Motor neuron (in vitro differentiated cells): ENCODE measurements around the gene CANX. TPM values are rescaled to one million over a fixed set of nuclear protein-coding genes. Genes with fewer than 3 reads are reported as not detected.
"Not testable (repeated sequence)": the region's sequence is repeated elsewhere in the genome, so short reads cannot be mapped to it uniquely, and the experiment has no call there.

Source experiments
- ATAC-seq, 8 experiments: fragments of 200-7000 bp; cut with Tn5 transposase; replicated peaks in 6 of 8; 2 replicates each; pipeline ENCODE4 v1.8.0; 2021; ENCODE audit warnings: mild to moderate bottlenecking in 8 of 8, moderate library complexity in 8 of 8
- H3K27ac ChIP-seq, 2 donors: fragments of 250-450 bp; sonication (Bioruptor Pico); 2 replicates each; pipeline ENCODE4 v1.9.0; 2021; ENCODE audit warnings: antibody characterized with exemption in 2 of 2, mild to moderate bottlenecking in 2 of 2, moderate library complexity in 1 of 2
- H3K4me1 ChIP-seq, 2 donors: fragments of 250-450 bp; sonication (Bioruptor Pico); replicated peaks in 1 of 2; 2 replicates each; pipeline ENCODE4 v1.6.1; 2021; ENCODE audit warnings: antibody characterized with exemption in 2 of 2, mild to moderate bottlenecking in 2 of 2, moderate library complexity in 1 of 2
- H3K4me3 ChIP-seq, 5 donors: fragments of 250-450 bp; sonication (Bioruptor Pico); 2 replicates each; pipeline ENCODE4 v1.9.0; 2021; ENCODE audit warnings: antibody characterized with exemption in 5 of 5, mild to moderate bottlenecking in 5 of 5, moderate library complexity in 4 of 5
- WGBS, 10 experiments: fragments of 450-650 bp; shearing (Covaris generic); methylation state at CpG; one replicate each; pipeline ENCODE4 v1.0.0; 2022; 5-methylcytosine and 5-hydroxymethylcytosine counted together
- in situ Hi-C, 9 experiments: fragments of 400-800 bp; cut with MboI; loops; one replicate each; pipeline ENCODE4 v1.15.0; 2021; ENCODE audit warnings: low sequenced_read_pairs in 9 of 9, low pct_unique_long_range_greater_than_20kb in 2 of 9; ENCODE audit not compliant: unreplicated experiment in 9 of 9
- total RNA-seq, 8 experiments: library from RNA; unstranded; fragments of 300-600 nt; gene quantifications; 2 replicates each; pipeline versions ENCODE4 v1.2.3 to v1.2.4, GENCODE V29; 2022

CANX gene
- total RNA-seq, 8 experiments from 2014 or later = 343 to 799 (median 537) TPM

- peaks cover 18% of the 10 kb centered on the region in 2 donors for H3K4me1 ChIP-seq
- in situ Hi-C loops = no loop called here
- WGBS, 10 experiments = 57 to 100% (median 85%) methylated on average over 1 to 3 of the region's 5 CpGs; no CpG with 5 or more reads in 4 of the 10 experiments
- no peak within 1 kb of the TSS for H3K4me3 ChIP-seq
- no peak for ATAC-seq
- H3K27ac ChIP-seq = no peak within 1 kb of the TSS
Observed at GRCh38 chr5:179680780-179681401, 17.9 kb upstream of the CANX start, which contains the start of gene CBY3. Gene CBY3, minus strand, starts transcription at chr5:179681034. Its CDS starts 116 bp downstream, at chr5:179680918.

DNA sequence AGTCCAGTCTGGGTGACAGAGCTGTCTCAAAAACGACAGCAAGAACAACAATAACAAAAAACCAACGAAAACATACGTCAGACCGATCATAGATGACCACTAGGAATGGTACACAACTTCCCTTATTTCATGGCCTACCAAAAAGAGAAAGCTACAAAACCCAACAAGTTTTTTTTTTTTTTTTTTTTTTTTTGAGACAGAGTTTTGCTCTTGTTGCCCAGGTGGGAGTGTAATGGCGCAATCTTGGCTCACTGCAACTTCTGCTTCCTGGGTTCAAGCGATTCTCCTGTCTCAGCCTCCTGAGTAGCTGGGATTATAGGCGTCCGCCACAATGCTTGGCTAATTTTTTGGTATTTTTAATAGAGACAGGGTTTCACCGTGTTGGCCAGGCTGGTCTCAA is 9.6 kb upstream of the CANX start:
- ATAC-seq = not testable (repeated sequence)
- 73 to 100% (median 83%) methylated on average over 3 to 9 of the region's 9 CpGs; no CpG with 5 or more reads in 3 of the 10 experiments for WGBS, 10 experiments

DNA sequence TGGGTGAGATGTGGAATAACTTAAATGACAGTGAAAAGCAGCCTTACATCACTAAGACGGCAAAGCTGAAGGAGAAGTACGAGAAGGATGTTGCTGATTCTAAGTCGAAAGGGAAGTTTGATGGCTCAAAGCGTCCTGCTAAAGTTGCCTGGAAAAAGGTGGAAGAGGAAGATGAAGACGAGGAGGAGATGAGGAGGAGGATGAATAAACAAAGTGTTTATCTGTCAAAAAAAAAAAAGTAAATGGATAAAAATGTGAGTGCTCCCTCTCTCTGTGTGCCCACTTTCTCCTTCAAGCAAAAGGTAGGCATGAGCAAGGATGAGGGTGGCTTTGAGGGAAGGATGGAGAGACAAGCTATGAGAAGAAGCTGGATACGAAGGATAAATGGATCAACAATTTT is 4.2 kb upstream of the CANX start:
- 67 to 100% (median 91%) methylated on average over 1 to 6 of the region's 6 CpGs for WGBS, 10 experiments
- no peak overlapping the region for H3K27ac ChIP-seq
- no peak overlapping the region for H3K4me3 ChIP-seq
- ATAC-seq = no peak
- H3K4me1 ChIP-seq = peaks cover 9 to 11% of the 10 kb centered on the region in 2 donors
- in situ Hi-C loops = no loop called here

More for the DNA sequence above, 9.6 kb upstream of the CANX start:
- H3K27ac ChIP-seq, in situ Hi-C loops, H3K4me1 ChIP-seq, H3K4me3 ChIP-seq: not testable (repeated sequence)

DNA sequence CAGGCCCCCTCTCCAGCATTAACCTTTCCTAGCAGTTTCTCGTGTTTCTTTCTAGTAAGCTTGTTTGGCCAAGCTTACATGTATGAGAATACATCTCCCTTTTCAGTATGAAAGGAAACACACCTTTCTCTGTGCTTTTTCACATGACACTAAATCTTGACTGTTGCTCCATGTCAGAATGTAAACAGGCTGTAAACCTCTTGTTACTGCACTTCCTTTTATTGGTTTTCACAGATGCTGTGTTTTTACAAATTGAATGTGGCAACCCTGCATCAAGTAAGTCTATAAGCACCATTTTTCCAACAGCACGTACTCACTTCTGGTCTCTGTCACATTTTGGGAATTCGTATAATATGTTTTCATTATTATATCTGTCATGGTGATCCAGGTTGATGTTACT is 2.2 kb upstream of the CANX start:
- no peak for ATAC-seq
- Histone ChIP-seq H3K4me1 (peaks cover 16 to 17% of the 10 kb centered on the region in 2 donors), H3K27ac (no peak overlapping the region), H3K4me3 (no peak overlapping the region)
- in situ Hi-C loops = no loop called here
- WGBS, 10 experiments = 88 to 100% (median 92%) methylated on average over 1 to 3 of the region's 3 CpGs; no CpG with 5 or more reads in 1 of the 10 experiments

- Histone ChIP-seq H3K27ac (peak overlapping the region in 1 of 2 donors; percentile 97), H3K4me3 (no peak overlapping the region), H3K4me1 (peaks cover 16 to 17% of the 10 kb centered on the region in 2 donors)
- in situ Hi-C loops = no loop called here
- no peak for ATAC-seq
- 75 to 100% (median 100%) methylated on average over 1 to 2 of the region's 2 CpGs for WGBS, 10 experiments
Observed at GRCh38 chr5:179697108-179697507, 1.7 kb upstream of the CANX start.

DNA sequence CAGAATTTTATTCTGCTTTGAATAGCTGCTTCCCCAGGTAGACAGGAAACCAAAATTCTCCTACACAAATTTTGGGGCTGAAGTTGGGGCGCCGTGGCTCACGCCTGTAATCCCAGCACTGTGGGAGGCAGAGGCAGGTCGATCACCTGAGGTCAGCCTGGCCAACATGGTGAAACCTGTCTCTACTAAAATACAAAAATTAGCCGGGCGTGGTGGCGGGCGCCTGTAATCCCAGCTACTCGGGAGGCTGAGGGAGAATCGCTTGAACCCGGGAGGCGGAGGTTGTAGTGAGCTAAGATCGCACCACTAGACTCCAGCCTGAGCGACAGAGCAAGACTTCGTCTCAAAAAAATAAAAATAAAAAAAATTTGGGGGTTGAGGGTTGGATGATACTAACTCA is 1.2 kb upstream of the CANX start:
- ATAC-seq, in situ Hi-C loops: not testable (repeated sequence)
- peak overlapping the region; percentile 86 to 97 for H3K27ac ChIP-seq
- peaks cover 16 to 17% of the 10 kb centered on the region in 2 donors for H3K4me1 ChIP-seq
- peak overlapping the region; percentile 50 to 94 (median 84) for H3K4me3 ChIP-seq
- 89 to 100% (median 100%) methylated on average over 1 to 8 of the region's 15 CpGs; no CpG with 5 or more reads in 3 of the 10 experiments for WGBS, 10 experiments

GRCh38 chr5:179697993-179698934 is 503 bp upstream of the CANX start:
- 0 to 80% (median 21%) methylated on average over 1 to 14 of the region's 72 CpGs; no CpG with 5 or more reads in 1 of the 10 experiments for WGBS, 10 experiments
- peaks cover 16 to 17% of the 10 kb centered on the region in 2 donors for H3K4me1 ChIP-seq
- in situ Hi-C loops = no loop called here
- peak overlapping the region; percentile 94 to 97 for H3K27ac ChIP-seq
- H3K4me3 ChIP-seq = peak overlapping the region; percentile 79 to 94 (median 84)
- ATAC-seq = peak; percentile 85 to 95 (median 94)

DNA sequence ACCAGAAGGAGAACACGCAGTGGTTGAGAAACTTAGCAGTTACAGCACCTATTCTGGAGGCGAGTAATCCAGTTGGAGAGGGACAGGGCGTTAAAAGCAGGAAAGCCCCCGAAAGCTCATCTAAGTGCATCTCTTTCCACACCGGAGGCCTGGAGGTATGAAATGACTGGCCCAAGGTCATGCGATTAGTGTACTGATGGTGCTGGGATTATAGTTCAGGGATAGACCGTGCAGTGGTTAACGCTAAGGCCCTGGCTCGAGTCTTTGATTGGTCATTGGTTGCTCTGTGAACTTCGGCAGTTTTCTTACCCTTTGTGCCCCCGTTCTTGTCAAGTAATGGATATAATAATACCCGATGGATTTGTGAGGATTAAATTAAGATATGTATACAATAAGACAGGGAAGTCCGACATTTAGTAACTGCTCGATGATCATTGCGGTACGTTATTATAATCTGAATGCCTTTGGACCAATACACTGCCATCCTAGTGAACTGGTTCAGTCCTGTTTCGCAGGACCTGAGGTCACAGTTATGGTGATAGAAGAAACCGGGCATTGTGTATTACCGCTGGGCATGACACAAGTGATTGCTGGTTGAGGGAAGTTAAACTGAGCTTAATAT is 960 bp downstream of the CANX start:
- WGBS, 10 experiments = 0 to 15% (median 2%) methylated on average over 1 to 16 of the region's 19 CpGs

DNA sequence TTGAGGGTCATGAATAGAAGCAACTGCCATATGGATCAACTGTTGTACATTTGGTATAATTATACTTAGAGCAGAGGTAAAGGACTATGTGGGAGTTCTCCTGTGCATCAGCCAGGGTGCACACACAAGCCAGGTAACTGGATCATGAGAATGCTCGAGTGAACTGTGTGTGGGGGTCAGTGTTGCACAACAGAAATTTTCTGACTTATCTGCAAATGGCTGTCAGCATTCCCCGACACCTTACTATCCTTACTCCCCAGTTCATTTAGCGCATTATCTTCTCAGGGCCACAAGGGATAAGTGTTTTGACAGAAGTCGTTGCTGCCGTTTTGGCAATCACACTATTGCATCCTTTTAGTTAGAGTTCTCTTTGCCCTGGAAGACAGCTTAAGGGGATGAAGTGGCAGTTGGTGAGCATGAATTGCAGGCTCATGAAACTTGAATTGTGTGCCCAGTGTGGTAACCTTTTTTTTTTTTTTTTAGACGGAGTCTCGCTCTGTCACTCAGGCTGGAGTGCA is 1.7 kb downstream of the CANX start:
- H3K4me3 ChIP-seq = peak overlapping the region; percentile 79 to 94 (median 84)
- H3K27ac ChIP-seq = peak overlapping the region in 1 of 2 donors; percentile 94
- ATAC-seq = no peak
- in situ Hi-C loops = no loop called here
- WGBS, 10 experiments = 50 to 100% (median 65%) methylated on average over 2 to 7 of the region's 7 CpGs; no CpG with 5 or more reads in 1 of the 10 experiments
- H3K4me1 ChIP-seq = peaks cover 19 to 24% of the 10 kb centered on the region in 2 donors

More for the DNA sequence above, 960 bp downstream of the CANX start:
- in situ Hi-C loops = no loop called here
- Histone ChIP-seq H3K4me1 (peaks cover 16 to 17% of the 10 kb centered on the region in 2 donors), H3K27ac (peak overlapping the region; percentile 94 to 97), H3K4me3 (peak overlapping the region; percentile 79 to 94 (median 84))
- peak in 2 of 8 experiments; percentile 0 to 4 for ATAC-seq

DNA sequence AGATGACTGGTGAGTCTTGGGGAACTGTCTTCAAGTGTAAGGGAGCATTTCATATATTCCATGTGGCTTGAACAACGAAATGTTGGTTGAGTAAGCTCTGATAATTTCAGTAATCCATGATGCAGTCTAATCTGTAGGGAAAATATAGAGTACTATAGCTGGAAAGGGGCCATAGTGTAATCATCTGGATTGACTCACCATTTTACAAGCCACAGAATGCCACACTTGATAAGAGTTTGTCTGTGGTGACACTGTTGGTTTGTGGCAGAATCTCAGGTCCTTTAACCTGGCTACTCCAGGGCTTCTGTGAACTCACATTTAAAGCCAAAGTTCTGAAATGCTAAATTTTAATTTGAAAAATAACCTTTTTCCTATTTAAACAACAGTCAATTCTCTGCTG is 17.5 kb downstream of the CANX start:
- no peak for ATAC-seq
- Histone ChIP-seq H3K4me3 (no peak overlapping the region), H3K4me1 (no peaks in the 10 kb centered on the region), H3K27ac (no peak overlapping the region)
- in situ Hi-C loops = no loop called here
- 90 to 100% (median 100%) methylated on average over 1 of the region's 1 CpG; no CpG with 5 or more reads in 6 of the 10 experiments for WGBS, 10 experiments

GRCh38 chr5:179720222-179720621 is 21.5 kb downstream of the CANX start:
- ATAC-seq = no peak
- in situ Hi-C loops = no loop called here
- Histone ChIP-seq H3K4me1 (no peaks in the 10 kb centered on the region), H3K27ac (no peak overlapping the region), H3K4me3 (no peak overlapping the region)
- WGBS, 10 experiments = 40 to 100% (median 100%) methylated on average over 1 to 2 of the region's 2 CpGs; no CpG with 5 or more reads in 5 of the 10 experiments

GRCh38 chr5:179724163-179724562 is 25.4 kb downstream of the CANX start:
- H3K4me3 ChIP-seq = no peak overlapping the region
- no peak overlapping the region for H3K27ac ChIP-seq
- ATAC-seq = no peak
- in situ Hi-C loops = no loop called here
- WGBS, 10 experiments = 79 to 100% (median 95%) methylated on average over 2 to 4 of the region's 4 CpGs; no CpG with 5 or more reads in 1 of the 10 experiments
- H3K4me1 ChIP-seq = no peaks in the 10 kb centered on the region
